ENCODE data around the gene TMUB1.

TMUB1 gene

GRCh38 chr7:151085329-151085690 lies 2.0 kb upstream of the TMUB1 start:
- peak overlapping the region; percentile 79 for H3K4me2 ChIP-seq (ENCODE audit: insufficient read depth, low read length)
- H3K4me3 ChIP-seq (ENCODE audit: low read depth in 1 of 2, low read length in 2 of 2) = peak overlapping the region in 1 of 2 experiments; percentile 66; a peak in 1 of 4 replicates
- peaks cover 39% of the 10 kb centered on the region for H3K79me2 ChIP-seq (ENCODE audit: insufficient read depth, low read length)
- no peak for ATAC-seq (ENCODE audit: insufficient read depth, low read depth)
- peaks cover 14% of the 10 kb centered on the region for H3K27me3 ChIP-seq (ENCODE audit: insufficient read depth, low read length, poor library complexity)
- peaks cover 10% of the 10 kb centered on the region; the same call in 1 of the 2 replicates for H3K36me3 ChIP-seq (ENCODE audit: insufficient read depth, low read length)
- no peak for DNase-seq
- peak overlapping the region; percentile 54; the same call in 1 of the 2 replicates for H3K9ac ChIP-seq (ENCODE audit: low read depth, low read length)
- no peak overlapping the region for H2AFZ ChIP-seq (ENCODE audit: low read depth, low read length)
- H3K27ac ChIP-seq (ENCODE audit: low read length) = no peak overlapping the region
- TF ChIP-seq EZH2 (IDR thresholded peaks at IDR 0.05; ENCODE audit: borderline replicate concordance, low read depth, low read length, severe bottlenecking) = no peak
- no peak for TF ChIP-seq CTCF (IDR thresholded peaks at IDR 0.05; ENCODE audit: borderline replicate concordance, extremely low read depth, low read length, poor library complexity, severe bottlenecking)
- H3K4me1 ChIP-seq (ENCODE audit: insufficient read depth, low read length) = peaks cover 56% of the 10 kb centered on the region
- H4K20me1 ChIP-seq (ENCODE audit: insufficient read depth, low read length) = peaks cover 19% of the 10 kb centered on the region
- H3K9me3 ChIP-seq (ENCODE audit: insufficient read depth, low read length, severe bottlenecking) = no peaks in the 10 kb centered on the region

GRCh38 chr7:151083824-151084160 lies 499 bp upstream of the TMUB1 start:
- H3K27me3 ChIP-seq (ENCODE audit: insufficient read depth, low read length, poor library complexity) = peaks cover 14% of the 10 kb centered on the region

GRCh38 chr7:151082141-151083070 lies 887 bp downstream of the TMUB1 start:
- peaks cover 70% of the 10 kb centered on the region for H3K4me1 ChIP-seq (ENCODE audit: insufficient read depth, low read length)
- peaks cover 53% of the 10 kb centered on the region for H3K79me2 ChIP-seq (ENCODE audit: insufficient read depth, low read length)
- H3K27ac ChIP-seq (ENCODE audit: low read length) = peak overlapping the region; percentile 75

More at GRCh38 chr7:151083824-151084160, 499 bp upstream of the TMUB1 start:
- peak overlapping the region; percentile 99 for H3K9ac ChIP-seq (ENCODE audit: low read depth, low read length)
- peaks cover 51% of the 10 kb centered on the region for H3K79me2 ChIP-seq (ENCODE audit: insufficient read depth, low read length)
- no peak for ATAC-seq (ENCODE audit: insufficient read depth, low read depth)
- H3K4me1 ChIP-seq (ENCODE audit: insufficient read depth, low read length) = peaks cover 69% of the 10 kb centered on the region
- no peak for DNase-seq
- peaks cover 23% of the 10 kb centered on the region for H3K36me3 ChIP-seq (ENCODE audit: insufficient read depth, low read length)
- H3K27ac ChIP-seq (ENCODE audit: low read length) = peak overlapping the region; percentile 26; the same call in 1 of the 2 replicates
- H3K9me3 ChIP-seq (ENCODE audit: insufficient read depth, low read length, severe bottlenecking) = no peaks in the 10 kb centered on the region
- peak overlapping the region; percentile 97 for H3K4me2 ChIP-seq (ENCODE audit: insufficient read depth, low read length)
- TF ChIP-seq CTCF (IDR thresholded peaks at IDR 0.05; ENCODE audit: borderline replicate concordance, extremely low read depth, low read length, poor library complexity, severe bottlenecking) = peak; percentile 1
- no peak for TF ChIP-seq EZH2 (IDR thresholded peaks at IDR 0.05; ENCODE audit: borderline replicate concordance, low read depth, low read length, severe bottlenecking)
- peaks cover 21% of the 10 kb centered on the region for H4K20me1 ChIP-seq (ENCODE audit: insufficient read depth, low read length)
- H3K4me3 ChIP-seq (ENCODE audit: low read depth in 1 of 2, low read length in 2 of 2) = peak overlapping the region; percentile 56 to 93; a peak in 3 of 4 replicates
- H2AFZ ChIP-seq (ENCODE audit: low read depth, low read length) = peak overlapping the region; percentile 92

More at GRCh38 chr7:151082141-151083070, 887 bp downstream of the TMUB1 start:
- TF ChIP-seq CTCF (IDR thresholded peaks at IDR 0.05; ENCODE audit: borderline replicate concordance, extremely low read depth, low read length, poor library complexity, severe bottlenecking) = no peak
- no peak for TF ChIP-seq EZH2 (IDR thresholded peaks at IDR 0.05; ENCODE audit: borderline replicate concordance, low read depth, low read length, severe bottlenecking)
- Histone ChIP-seq H3K4me3 (ENCODE audit: low read depth in 1 of 2, low read length in 2 of 2) (peak overlapping the region; percentile 56 to 93), H3K9ac (ENCODE audit: low read depth, low read length) (peak overlapping the region; percentile 99), H3K36me3 (ENCODE audit: insufficient read depth, low read length) (peaks cover 37% of the 10 kb centered on the region), H4K20me1 (ENCODE audit: insufficient read depth, low read length) (peaks cover 24% of the 10 kb centered on the region), H3K4me2 (ENCODE audit: insufficient read depth, low read length) (peak overlapping the region; percentile 97), H2AFZ (ENCODE audit: low read depth, low read length) (peak overlapping the region; percentile 92), H3K9me3 (ENCODE audit: insufficient read depth, low read length, severe bottlenecking) (no peaks in the 10 kb centered on the region), H3K27me3 (ENCODE audit: insufficient read depth, low read length, poor library complexity) (peaks cover 14% of the 10 kb centered on the region)
- no peak for ATAC-seq (ENCODE audit: insufficient read depth, low read depth)
- DNase-seq = no peak

Data from DND-41 (cell line).